ENCODE measurements around the gene YEATS2.
A peak's percentile ranks its signal among the peaks of the same experiment; 100 is the strongest.
"Not testable (repeated sequence)": the region's sequence is repeated elsewhere in the genome, so short reads cannot be mapped to it uniquely, and the experiment has no call there.

Gene YEATS2

GRCh38 chr3:183697610-183698317 lies at the start of gene YEATS2:
YEATS2 (plus strand) TSS chr3:183697797; CDS start chr3:183715163, 17,366 bp downstream.
- Mint-ChIP-seq H3K27ac (peak within 1 kb of the TSS; percentile 91), H3K27me3 (no peaks in the 10 kb centered on the region), H3K4me3 (peak within 1 kb of the TSS; percentile 90), H3K36me3 (ENCODE audit: low read depth) (peaks cover 29% of the 10 kb centered on the region), H3K9me3 (no peaks in the 10 kb centered on the region), H3K4me1 (ENCODE audit: low read depth) (peaks cover 41% of the 10 kb centered on the region)

- Mint-ChIP-seq H3K36me3 (ENCODE audit: low read depth) (peaks cover 67% of the 10 kb centered on the region), H3K4me3 (no peak overlapping the region), H3K9me3 (peaks cover 28% of the 10 kb centered on the region), H3K4me1 (ENCODE audit: low read depth) (no peaks in the 10 kb centered on the region), H3K27ac (no peak overlapping the region), H3K27me3 (no peaks in the 10 kb centered on the region)
These were observed 47.0 kb upstream of the YEATS2 start for GRCh38 chr3:183650554-183650953.

- Mint-ChIP-seq H3K4me1 (ENCODE audit: low read depth) (peaks cover 7% of the 10 kb centered on the region), H3K36me3 (ENCODE audit: low read depth) (peaks cover 68% of the 10 kb centered on the region), H3K27ac (no peak overlapping the region), H3K4me3 (no peak overlapping the region), H3K9me3 (peaks cover 36% of the 10 kb centered on the region), H3K27me3 (no peaks in the 10 kb centered on the region)
These were observed 44.2 kb upstream of the YEATS2 start for GRCh38 chr3:183653209-183654064.

GRCh38 chr3:183654727-183655126 lies 42.9 kb upstream of the YEATS2 start:
- Mint-ChIP-seq H3K27ac (no peak overlapping the region), H3K9me3 (peaks cover 34% of the 10 kb centered on the region), H3K27me3 (no peaks in the 10 kb centered on the region), H3K4me1 (ENCODE audit: low read depth) (peaks cover 13% of the 10 kb centered on the region), H3K4me3 (no peak overlapping the region), H3K36me3 (ENCODE audit: low read depth) (peaks cover 59% of the 10 kb centered on the region)

GRCh38 chr3:183662099-183662498 lies 35.5 kb upstream of the YEATS2 start:
- Mint-ChIP-seq H3K9me3 (no peaks in the 10 kb centered on the region), H3K27ac (no peak overlapping the region), H3K4me3 (no peak overlapping the region), H3K36me3 (ENCODE audit: low read depth) (peaks cover 32% of the 10 kb centered on the region), H3K4me1 (ENCODE audit: low read depth) (peaks cover 25% of the 10 kb centered on the region), H3K27me3 (no peaks in the 10 kb centered on the region)

GRCh38 chr3:183664913-183665381 lies 32.6 kb upstream of the YEATS2 start:
- Mint-ChIP-seq H3K27me3 (no peaks in the 10 kb centered on the region), H3K4me1 (ENCODE audit: low read depth) (peaks cover 14% of the 10 kb centered on the region), H3K4me3 (no peak overlapping the region), H3K9me3 (no peaks in the 10 kb centered on the region), H3K27ac (no peak overlapping the region), H3K36me3 (ENCODE audit: low read depth) (peaks cover 26% of the 10 kb centered on the region)

GRCh38 chr3:183680061-183680460 lies 17.5 kb upstream of the YEATS2 start:
- Mint-ChIP-seq H3K27ac (no peak overlapping the region), H3K9me3 (no peaks in the 10 kb centered on the region), H3K27me3 (no peaks in the 10 kb centered on the region), H3K4me3 (no peak overlapping the region), H3K36me3 (ENCODE audit: low read depth) (peaks cover 4% of the 10 kb centered on the region), H3K4me1 (ENCODE audit: low read depth) (peaks cover 6% of the 10 kb centered on the region)

- no peaks in the 10 kb centered on the region for H3K4me1 Mint-ChIP-seq (ENCODE audit: low read depth)
- no peaks in the 10 kb centered on the region for H3K9me3 Mint-ChIP-seq
- no peaks in the 10 kb centered on the region for H3K27me3 Mint-ChIP-seq
- H3K27ac Mint-ChIP-seq = no peak overlapping the region
- no peak overlapping the region for H3K4me3 Mint-ChIP-seq
- H3K36me3 Mint-ChIP-seq (ENCODE audit: low read depth) = no peaks in the 10 kb centered on the region
These were observed 9.9 kb upstream of the YEATS2 start for GRCh38 chr3:183687705-183688104.

- Mint-ChIP-seq H3K9me3 (no peaks in the 10 kb centered on the region), H3K4me3 (no peak overlapping the region), H3K4me1 (ENCODE audit: low read depth) (no peaks in the 10 kb centered on the region), H3K27ac (no peak overlapping the region), H3K27me3 (no peaks in the 10 kb centered on the region), H3K36me3 (ENCODE audit: low read depth) (no peaks in the 10 kb centered on the region)
These were observed 8.7 kb upstream of the YEATS2 start for GRCh38 chr3:183688874-183689273.

GRCh38 chr3:183689621-183690020 lies 8.0 kb upstream of the YEATS2 start:
- not testable (repeated sequence) for H3K4me1 Mint-ChIP-seq (ENCODE audit: low read depth); H3K36me3 Mint-ChIP-seq (ENCODE audit: low read depth); H3K9me3 Mint-ChIP-seq; H3K27me3 Mint-ChIP-seq; H3K4me3 Mint-ChIP-seq; H3K27ac Mint-ChIP-seq

- no peaks in the 10 kb centered on the region for H3K27me3 Mint-ChIP-seq
- no peak overlapping the region for H3K27ac Mint-ChIP-seq
- no peaks in the 10 kb centered on the region for H3K4me1 Mint-ChIP-seq (ENCODE audit: low read depth)
- no peaks in the 10 kb centered on the region for H3K36me3 Mint-ChIP-seq (ENCODE audit: low read depth)
- H3K4me3 Mint-ChIP-seq = no peak overlapping the region
- H3K9me3 Mint-ChIP-seq = no peaks in the 10 kb centered on the region
These were observed 7.1 kb upstream of the YEATS2 start for GRCh38 chr3:183690402-183690995.

GRCh38 chr3:183692436-183692835 lies 5.2 kb upstream of the YEATS2 start:
- no peaks in the 10 kb centered on the region for H3K36me3 Mint-ChIP-seq (ENCODE audit: low read depth)
- no peak overlapping the region for H3K4me3 Mint-ChIP-seq
- H3K9me3 Mint-ChIP-seq = no peaks in the 10 kb centered on the region
- no peak overlapping the region for H3K27ac Mint-ChIP-seq
- no peaks in the 10 kb centered on the region for H3K27me3 Mint-ChIP-seq
- H3K4me1 Mint-ChIP-seq (ENCODE audit: low read depth) = peaks cover 7% of the 10 kb centered on the region

GRCh38 chr3:183695569-183696364 lies 1.8 kb upstream of the YEATS2 start:
- Mint-ChIP-seq H3K36me3 (ENCODE audit: low read depth) (peaks cover 20% of the 10 kb centered on the region), H3K9me3 (no peaks in the 10 kb centered on the region), H3K4me1 (ENCODE audit: low read depth) (peaks cover 32% of the 10 kb centered on the region), H3K4me3 (no peak overlapping the region), H3K27ac (no peak overlapping the region), H3K27me3 (no peaks in the 10 kb centered on the region)

- H3K27ac Mint-ChIP-seq = peak overlapping the region; percentile 91
- H3K4me3 Mint-ChIP-seq = peak overlapping the region; percentile 86
- H3K36me3 Mint-ChIP-seq (ENCODE audit: low read depth) = peaks cover 29% of the 10 kb centered on the region
- no peaks in the 10 kb centered on the region for H3K9me3 Mint-ChIP-seq
- H3K4me1 Mint-ChIP-seq (ENCODE audit: low read depth) = peaks cover 38% of the 10 kb centered on the region
- H3K27me3 Mint-ChIP-seq = no peaks in the 10 kb centered on the region
These were observed 431 bp upstream of the YEATS2 start for GRCh38 chr3:183697123-183697609.
